Measurements from ENCODE around the gene NINL. TPM values are rescaled to one million over a fixed set of nuclear protein-coding genes. Genes with fewer than 3 reads are reported as not detected.

Gene NINL
- total and polyA plus RNA-seq, 4 donors = 1.9 to 3.6 (median 2.8) TPM

GRCh38 chr20:25468126-25469075 lies 116.9 kb downstream of the NINL start:
- peaks cover 1 to 50% (median 22%) of the 10 kb centered on the region in 4 donors for H3K36me3 ChIP-seq (ENCODE audit: control insufficient read depth in 4 of 4, insufficient read depth in 3 of 4, low read depth in 1 of 4, low read length in 3 of 4)
- DNase-seq (ENCODE audit: low spot score) = no peak
- WGBS = 94% methylated on average over 18 of the region's 18 CpGs
- TF ChIP-seq NR2F2 (IDR thresholded peaks at IDR 0.05) (no peak), RAD21 (IDR thresholded peaks at IDR 0.05) (no peak)
- H3K27ac ChIP-seq (ENCODE audit: low read depth in 1 of 2, low read length in 2 of 2) = no peak overlapping the region
- H3K4me1 ChIP-seq (ENCODE audit: control insufficient read depth in 4 of 4, insufficient read depth in 4 of 4, low read length in 3 of 4) = no peaks in the 10 kb centered on the region
- H3K9me3 ChIP-seq (ENCODE audit: control insufficient read depth in 4 of 4, low read length in 3 of 4) = no peaks in the 10 kb centered on the region
- no peaks in the 10 kb centered on the region for H3K27me3 ChIP-seq (ENCODE audit: control insufficient read depth in 4 of 4, insufficient read depth in 4 of 4, low read length in 3 of 4)
- H3K4me3 ChIP-seq (ENCODE audit: low read depth in 1 of 3, low read length in 3 of 3) = no peak overlapping the region
- no peak overlapping the region for H3K9ac ChIP-seq (ENCODE audit: low read depth in 1 of 2, low read length in 2 of 2)

GRCh38 chr20:25467441-25467840 lies 117.9 kb downstream of the NINL start:
- H3K4me3 ChIP-seq (ENCODE audit: low read depth in 1 of 3, low read length in 3 of 3) = no peak overlapping the region
- no peak overlapping the region for H3K27ac ChIP-seq (ENCODE audit: low read depth in 1 of 2, low read length in 2 of 2)
- no peaks in the 10 kb centered on the region for H3K27me3 ChIP-seq (ENCODE audit: control insufficient read depth in 4 of 4, insufficient read depth in 4 of 4, low read length in 3 of 4)
- TF ChIP-seq FOXA2 (IDR thresholded peaks at IDR 0.05) (no peak), GABPA (IDR thresholded peaks at IDR 0.05 in 1 of 2, conservative IDR thresholded peaks at IDR 0.05 in 1 of 2) (no peak), RXRA (IDR thresholded peaks at IDR 0.05) (no peak), RAD21 (IDR thresholded peaks at IDR 0.05) (no peak), NR2F2 (IDR thresholded peaks at IDR 0.05) (no peak), JUND (IDR thresholded peaks at IDR 0.05) (no peak), REST (IDR thresholded peaks at IDR 0.05) (no peak), HNF4A (conservative IDR thresholded peaks at IDR 0.05) (no peak), MAX (IDR thresholded peaks at IDR 0.05) (no peak), CTCF (IDR thresholded peaks at IDR 0.05; ENCODE audit: low read depth, low read length, missing input control) (no peak), YY1 (IDR thresholded peaks at IDR 0.05) (no peak), FOXA1 (IDR thresholded peaks at IDR 0.05) (no peak), SP1 (IDR thresholded peaks at IDR 0.05) (no peak), TAF1 (conservative IDR thresholded peaks at IDR 0.05) (no peak), HNF4G (IDR thresholded peaks at IDR 0.05) (no peak), ZBTB33 (IDR thresholded peaks at IDR 0.05) (no peak), ATF3 (IDR thresholded peaks at IDR 0.05) (no peak)
- no peaks in the 10 kb centered on the region for H3K9me3 ChIP-seq (ENCODE audit: control insufficient read depth in 4 of 4, low read length in 3 of 4)
- H3K9ac ChIP-seq (ENCODE audit: low read depth in 1 of 2, low read length in 2 of 2) = no peak overlapping the region
- H3K4me1 ChIP-seq (ENCODE audit: control insufficient read depth in 4 of 4, insufficient read depth in 4 of 4, low read length in 3 of 4) = no peaks in the 10 kb centered on the region
- DNase-seq (ENCODE audit: low spot score) = no peak
- WGBS = 94% methylated on average over 8 of the region's 8 CpGs
- peaks cover 1 to 50% (median 21%) of the 10 kb centered on the region in 4 donors for H3K36me3 ChIP-seq (ENCODE audit: control insufficient read depth in 4 of 4, insufficient read depth in 3 of 4, low read depth in 1 of 4, low read length in 3 of 4)

Data from liver (tissue), 9 donors.